Fibroblast of the aortic adventitia (primary cell): ENCODE measurements around the gene GLCCI1. TPM values are rescaled to one million over a fixed set of nuclear protein-coding genes. Genes with fewer than 3 reads are reported as not detected.

Experiments
- DNase-seq: peaks from one replicate; pipeline ENCODE4 v3.0.0-alpha.2; 2010; ENCODE audit warnings: low read depth
- H3K4me3 ChIP-seq: 2 replicates; pipeline ENCODE4 v1.5.1; 2011; ENCODE audit warnings: low read depth, mild to moderate bottlenecking, control low read depth, low read length, moderate library complexity
- CTCF ChIP-seq: IDR thresholded peaks from 2 replicates; pipeline ENCODE4 v1.5.1; 2011; ENCODE audit warnings: mild to moderate bottlenecking, low read length, control low read depth, inconsistent platforms; ENCODE audit not compliant: insufficient read depth
- total RNA-seq: library from RNA; depleted of rRNA; stranded (reverse); fragments of >200 nt; gene quantifications from 2 replicates; pipeline ENCODE4 v1.2.3, GENCODE V29; 2012; ENCODE audit warnings: low replicate concordance

Gene GLCCI1
- total RNA-seq, 1 donor = 11.7 TPM

- peak overlapping the region; percentile 92 for H3K4me3 ChIP-seq
- TF ChIP-seq CTCF = no peak
- DNase-seq = no peak
Observed at GRCh38 chr7:7967886-7968543, 581 bp upstream of the GLCCI1 start.

DNA sequence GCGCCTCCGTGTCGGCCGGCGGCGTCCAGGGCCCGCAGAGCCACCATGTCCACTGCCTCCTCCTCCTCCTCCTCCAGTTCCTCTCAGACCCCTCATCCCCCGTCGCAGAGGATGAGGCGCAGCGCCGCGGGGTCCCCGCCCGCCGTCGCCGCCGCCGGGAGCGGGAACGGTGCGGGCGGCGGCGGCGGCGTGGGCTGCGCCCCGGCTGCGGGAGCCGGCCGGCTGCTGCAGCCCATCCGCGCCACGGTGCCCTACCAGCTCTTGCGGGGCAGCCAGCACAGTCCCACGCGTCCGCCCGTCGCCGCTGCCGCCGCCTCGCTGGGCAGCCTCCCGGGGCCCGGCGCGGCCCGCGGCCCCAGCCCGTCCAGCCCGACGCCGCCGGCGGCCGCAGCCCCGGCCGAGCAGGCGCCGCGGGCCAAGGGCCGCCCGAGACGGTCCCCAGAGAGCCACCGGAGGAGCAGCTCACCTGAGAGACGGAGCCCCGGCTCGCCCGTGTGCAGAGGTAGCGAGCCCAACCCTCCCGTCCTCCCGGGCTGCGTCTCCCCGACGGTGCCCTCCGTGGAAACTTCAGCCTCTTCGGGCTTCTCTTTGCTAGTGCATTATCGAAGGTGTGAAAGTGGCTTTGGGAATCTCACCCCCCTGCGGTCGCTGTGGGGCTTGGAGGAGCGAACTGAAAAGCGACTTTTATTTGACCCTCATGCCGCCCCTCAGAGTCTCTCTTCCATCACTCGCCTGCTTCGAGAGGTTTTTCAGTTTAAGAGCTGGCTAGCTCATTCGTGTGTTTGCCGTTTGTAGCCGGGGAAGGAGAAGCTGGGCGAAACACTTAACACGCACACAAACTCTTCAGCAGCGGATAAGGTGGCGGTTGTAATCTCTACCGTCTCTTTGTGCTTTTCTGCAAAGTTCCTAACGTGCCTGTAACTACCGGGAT lies 975 bp downstream of the GLCCI1 start:
- peak; percentile 49 for DNase-seq
- H3K4me3 ChIP-seq = peak overlapping the region; percentile 85
- TF ChIP-seq CTCF = peak; percentile 15

- no peak for DNase-seq
- H3K4me3 ChIP-seq = peak overlapping the region; percentile 85
- TF ChIP-seq CTCF = no peak
Observed at GRCh38 chr7:7970237-7970530, 1.6 kb downstream of the GLCCI1 start.

- H3K4me3 ChIP-seq = peak overlapping the region; percentile 85
- TF ChIP-seq CTCF = no peak
- DNase-seq = peak; percentile 26
Observed at GRCh38 chr7:7970531-7971307, 2.1 kb downstream of the GLCCI1 start.

DNA sequence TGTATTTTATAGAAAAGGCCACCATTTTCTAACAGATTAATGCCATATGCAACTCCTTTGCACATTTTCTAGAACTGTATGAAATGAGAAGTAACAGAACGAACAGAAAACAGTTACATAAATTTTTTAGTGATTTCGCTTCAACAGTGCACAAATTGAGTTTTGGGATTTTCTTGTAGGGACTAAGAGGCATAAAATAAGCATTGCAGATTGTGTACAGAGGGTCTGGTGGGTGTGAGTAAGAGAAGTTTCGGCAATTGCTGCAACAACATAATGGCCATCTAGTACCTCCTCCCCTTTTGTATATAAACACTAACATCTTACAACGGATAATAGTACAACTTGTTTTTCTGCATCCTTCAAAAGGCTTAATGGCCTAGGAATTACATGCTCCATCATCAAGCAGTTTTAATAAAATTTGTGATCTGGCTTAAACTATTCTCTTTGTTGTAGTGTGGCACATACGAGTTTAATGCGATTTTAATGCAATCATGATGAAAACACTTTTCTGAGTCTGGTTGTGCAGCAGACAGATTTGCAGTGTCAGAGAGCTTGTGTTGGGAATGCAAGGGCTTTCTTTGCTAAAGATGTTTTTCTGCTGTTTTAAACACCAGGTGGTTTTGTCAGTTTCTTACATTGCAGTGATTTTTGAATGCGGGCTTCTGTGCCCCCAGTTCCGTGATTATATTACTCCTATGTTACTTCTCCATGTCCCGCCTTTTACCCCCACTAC lies 2.9 kb downstream of the GLCCI1 start:
- TF ChIP-seq CTCF = no peak
- peak overlapping the region; percentile 85 for H3K4me3 ChIP-seq
- no peak for DNase-seq

GRCh38 chr7:7972128-7972527 lies 3.5 kb downstream of the GLCCI1 start:
- DNase-seq = no peak
- no peak overlapping the region for H3K4me3 ChIP-seq
- TF ChIP-seq CTCF = no peak
